ENCODE data around the gene FMO3. TPM values are rescaled to one million over a fixed set of nuclear protein-coding genes. Genes with fewer than 3 reads are reported as not detected.

Gene FMO3
- polyA plus RNA-seq (2013, experiment 1 of 4): not detected
- polyA plus RNA-seq (2013, experiment 2 of 4): not detected
- not detected for polyA plus RNA-seq (2013, experiment 3 of 4)
- not detected for polyA plus RNA-seq (2013, experiment 4 of 4)

DNA sequence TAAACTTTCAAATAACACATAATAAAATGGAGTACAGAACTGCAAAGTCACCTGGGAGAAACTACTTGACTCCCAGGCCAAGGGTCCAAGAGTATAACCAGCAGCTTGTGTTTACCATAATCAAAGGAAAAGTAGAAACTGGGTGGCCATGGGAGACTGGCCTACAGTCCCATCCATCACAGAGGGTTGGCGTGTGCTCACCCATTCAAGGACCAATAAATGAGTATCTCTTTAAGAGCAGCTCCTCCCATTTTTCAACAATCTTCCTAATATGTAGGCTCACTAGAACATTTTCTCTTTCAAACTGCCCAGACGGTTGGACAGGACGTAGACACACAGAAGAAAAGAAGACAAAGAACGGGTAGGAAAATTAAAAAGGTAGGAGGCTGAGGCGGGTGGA lies at the start of gene FMO3:
Gene FMO3 (plus strand): TSS at position 302 of the 400 bp plus-strand sequence. CDS start 1,754 bp downstream, outside the sequence.
- no peak within 1 kb of the TSS for H3K4me3 ChIP-seq (ENCODE audit: insufficient read depth, low read depth, low read length)
- 85 to 91% methylated on average over 5 of the region's 5 CpGs for WGBS, 2 experiments
- no peaks in the 10 kb centered on the region for H3K36me3 ChIP-seq (ENCODE audit: control insufficient read depth, insufficient read depth, low read length)
- no peak within 1 kb of the TSS for H3K27ac ChIP-seq (ENCODE audit: insufficient read depth, low read depth, low read length, poor library complexity, severe bottlenecking)
- H3K9me3 ChIP-seq (ENCODE audit: control insufficient read depth, low read length): no peaks in the 10 kb centered on the region
- H3K27me3 ChIP-seq (ENCODE audit: control insufficient read depth, insufficient read depth, low read length, poor library complexity, severe bottlenecking): no peaks in the 10 kb centered on the region
- no peaks in the 10 kb centered on the region for H3K4me1 ChIP-seq (ENCODE audit: control insufficient read depth, insufficient read depth, low read length)

DNA sequence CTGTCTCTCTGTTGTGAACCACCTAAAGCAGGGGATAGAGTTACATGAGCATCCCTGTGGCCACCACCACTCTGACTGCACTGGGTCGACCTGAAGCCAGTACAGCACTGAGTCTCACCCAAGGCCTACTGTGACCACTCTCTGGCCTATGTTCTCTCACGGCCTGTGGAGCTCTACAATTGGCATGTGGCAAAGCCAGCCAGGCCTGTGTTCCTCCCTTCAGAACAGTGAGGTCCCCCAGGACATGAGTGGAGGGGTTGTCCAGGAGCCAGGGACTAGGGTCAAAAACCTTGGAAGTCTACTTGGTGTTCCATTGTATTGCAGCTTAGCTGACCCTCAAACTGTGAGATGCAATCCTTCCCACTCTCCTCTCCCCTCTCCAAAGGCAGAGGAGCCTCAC lies 42.7 kb upstream of the FMO3 start:
- H3K9me3 ChIP-seq (ENCODE audit: control insufficient read depth, low read length): no peaks in the 10 kb centered on the region
- H3K4me3 ChIP-seq (ENCODE audit: insufficient read depth, low read depth, low read length): no peak overlapping the region
- WGBS, 2 experiments: 93 to 100% methylated on average over 2 of the region's 2 CpGs
- no peak overlapping the region for H3K27ac ChIP-seq (ENCODE audit: insufficient read depth, low read depth, low read length, poor library complexity, severe bottlenecking)
- no peaks in the 10 kb centered on the region for H3K36me3 ChIP-seq (ENCODE audit: control insufficient read depth, insufficient read depth, low read length)
- H3K27me3 ChIP-seq (ENCODE audit: control insufficient read depth, insufficient read depth, low read length, poor library complexity, severe bottlenecking): no peaks in the 10 kb centered on the region
- no peaks in the 10 kb centered on the region for H3K4me1 ChIP-seq (ENCODE audit: control insufficient read depth, insufficient read depth, low read length)

DNA sequence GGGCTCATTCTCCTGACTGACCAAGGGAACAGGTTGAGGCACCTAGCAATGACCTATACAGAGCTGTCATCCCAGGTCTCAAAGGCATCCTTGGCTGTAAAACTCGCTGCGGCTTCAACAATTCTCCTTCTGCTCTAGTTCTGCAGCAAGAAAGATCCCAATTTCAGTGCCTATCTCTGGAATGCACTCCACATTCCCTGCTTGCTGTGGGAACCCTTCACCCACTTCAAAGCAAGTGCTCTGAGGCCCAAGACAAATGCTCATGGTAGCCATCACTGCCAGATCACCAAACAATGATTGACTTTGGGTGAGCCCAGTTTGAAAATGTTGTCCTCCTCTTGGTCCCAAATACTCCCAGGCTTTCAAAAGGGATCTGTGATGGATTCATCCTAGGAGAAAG lies 37.7 kb upstream of the FMO3 start:
- Histone ChIP-seq H3K36me3 (ENCODE audit: control insufficient read depth, insufficient read depth, low read length) (no peaks in the 10 kb centered on the region), H3K27me3 (ENCODE audit: control insufficient read depth, insufficient read depth, low read length, poor library complexity, severe bottlenecking) (no peaks in the 10 kb centered on the region), H3K4me1 (ENCODE audit: control insufficient read depth, insufficient read depth, low read length) (no peaks in the 10 kb centered on the region), H3K9me3 (ENCODE audit: control insufficient read depth, low read length) (no peaks in the 10 kb centered on the region), H3K27ac (ENCODE audit: insufficient read depth, low read depth, low read length, poor library complexity, severe bottlenecking) (no peak overlapping the region), H3K4me3 (ENCODE audit: insufficient read depth, low read depth, low read length) (no peak overlapping the region)
- WGBS, 2 experiments: 93 to 94% methylated on average over 2 of the region's 2 CpGs

DNA sequence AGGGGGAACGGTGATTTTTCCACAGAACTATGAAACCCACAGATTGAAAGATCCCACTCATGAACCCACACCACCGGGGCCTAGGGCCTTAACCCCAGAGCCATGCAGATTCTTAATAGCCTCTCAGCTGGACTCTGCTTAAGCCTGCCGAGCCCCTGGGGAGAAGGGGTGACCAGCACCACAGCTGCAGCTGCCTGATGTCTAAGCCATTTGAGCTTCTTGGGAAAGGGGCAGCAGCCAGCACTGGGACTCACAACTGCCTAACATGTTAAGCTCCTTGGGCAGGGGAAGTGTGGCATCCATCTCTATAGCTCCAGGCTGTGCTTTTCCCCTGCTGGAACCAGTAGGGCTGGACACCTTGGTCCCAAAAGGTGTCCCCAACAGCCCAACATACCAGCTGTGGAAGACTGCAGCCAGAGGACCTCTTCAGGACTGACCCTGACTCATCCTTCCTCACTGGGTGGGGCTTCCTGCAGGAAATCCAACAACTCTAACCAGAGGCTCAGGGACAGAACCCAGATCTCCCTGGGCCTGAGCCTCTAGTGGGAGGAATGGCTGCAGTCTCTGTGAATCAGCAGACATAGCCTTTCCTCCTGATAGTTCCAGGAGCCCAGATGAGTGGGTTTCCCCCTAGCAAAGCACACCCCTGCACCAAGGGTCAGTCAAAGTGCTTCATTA lies 34.6 kb upstream of the FMO3 start:
- no peaks in the 10 kb centered on the region for H3K9me3 ChIP-seq (ENCODE audit: control insufficient read depth, low read length)
- no peaks in the 10 kb centered on the region for H3K36me3 ChIP-seq (ENCODE audit: control insufficient read depth, insufficient read depth, low read length)
- no peak overlapping the region for H3K4me3 ChIP-seq (ENCODE audit: insufficient read depth, low read depth, low read length)
- no peak overlapping the region for H3K27ac ChIP-seq (ENCODE audit: insufficient read depth, low read depth, low read length, poor library complexity, severe bottlenecking)
- 91 to 94% methylated on average over 3 of the region's 3 CpGs for WGBS, 2 experiments
- H3K27me3 ChIP-seq (ENCODE audit: control insufficient read depth, insufficient read depth, low read length, poor library complexity, severe bottlenecking): no peaks in the 10 kb centered on the region
- H3K4me1 ChIP-seq (ENCODE audit: control insufficient read depth, insufficient read depth, low read length): no peaks in the 10 kb centered on the region

DNA sequence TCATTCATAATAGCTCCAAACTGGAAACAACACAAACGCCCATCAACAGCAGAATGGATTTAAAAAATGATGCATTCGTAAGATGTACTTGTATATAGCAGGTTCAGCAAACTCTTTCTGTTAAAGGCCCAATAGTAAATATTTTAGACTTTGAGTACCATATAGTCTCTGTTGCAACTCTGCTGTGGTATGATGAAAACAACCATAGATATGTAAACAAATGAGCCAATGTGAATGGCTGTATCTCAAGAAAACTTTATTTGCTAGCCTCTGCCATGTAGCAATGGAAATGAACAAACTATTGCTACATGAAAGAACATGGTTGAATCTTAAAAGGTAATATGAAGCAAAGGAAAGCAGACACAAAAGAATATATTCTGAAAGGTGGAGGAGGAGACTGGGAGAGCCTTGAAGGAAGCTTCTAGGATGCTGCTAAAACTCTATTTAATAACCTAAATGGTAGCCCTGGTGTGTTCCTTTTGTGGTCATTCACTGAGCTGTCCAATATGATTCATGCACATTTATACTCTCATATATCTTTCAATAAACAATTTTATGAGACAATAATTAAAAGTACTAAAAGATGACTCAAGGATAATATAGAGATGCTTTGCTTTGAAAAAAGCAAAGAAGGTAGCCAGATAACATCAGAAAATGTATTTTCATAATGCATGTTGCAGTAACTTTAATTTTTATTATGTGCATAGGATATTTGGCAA lies 29.1 kb upstream of the FMO3 start:
- H3K4me3 ChIP-seq (ENCODE audit: insufficient read depth, low read depth, low read length): no peak overlapping the region
- no peaks in the 10 kb centered on the region for H3K4me1 ChIP-seq (ENCODE audit: control insufficient read depth, insufficient read depth, low read length)
- 86 to 100% methylated on average over 2 of the region's 2 CpGs for WGBS, 2 experiments
- H3K9me3 ChIP-seq (ENCODE audit: control insufficient read depth, low read length): no peaks in the 10 kb centered on the region
- H3K36me3 ChIP-seq (ENCODE audit: control insufficient read depth, insufficient read depth, low read length): no peaks in the 10 kb centered on the region
- H3K27me3 ChIP-seq (ENCODE audit: control insufficient read depth, insufficient read depth, low read length, poor library complexity, severe bottlenecking): no peaks in the 10 kb centered on the region
- no peak overlapping the region for H3K27ac ChIP-seq (ENCODE audit: insufficient read depth, low read depth, low read length, poor library complexity, severe bottlenecking)

DNA sequence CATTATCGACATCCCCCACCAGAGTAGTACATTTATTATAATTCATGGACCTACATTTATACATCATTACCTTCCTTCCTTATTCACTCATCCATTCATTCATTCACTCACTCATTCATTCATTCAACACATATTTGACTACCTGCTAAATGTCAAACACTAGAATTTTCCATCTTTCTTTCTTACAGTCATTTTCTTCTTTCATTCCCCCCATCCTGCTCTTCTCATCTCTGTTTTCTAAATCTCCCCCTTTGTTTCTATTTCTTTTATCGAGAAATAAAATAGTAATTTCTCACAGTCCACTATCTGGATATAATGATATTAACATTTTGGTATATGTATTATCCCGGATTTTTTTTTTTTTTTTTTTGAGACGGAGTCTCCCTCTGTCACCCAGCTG lies 27.8 kb upstream of the FMO3 start:
- WGBS, 2 experiments: 89 to 98% methylated on average over 3 of the region's 4 CpGs
- Histone ChIP-seq H3K4me3 (ENCODE audit: insufficient read depth, low read depth, low read length) (no peak overlapping the region), H3K36me3 (ENCODE audit: control insufficient read depth, insufficient read depth, low read length) (no peaks in the 10 kb centered on the region), H3K27me3 (ENCODE audit: control insufficient read depth, insufficient read depth, low read length, poor library complexity, severe bottlenecking) (no peaks in the 10 kb centered on the region), H3K27ac (ENCODE audit: insufficient read depth, low read depth, low read length, poor library complexity, severe bottlenecking) (no peak overlapping the region), H3K9me3 (ENCODE audit: control insufficient read depth, low read length) (no peaks in the 10 kb centered on the region), H3K4me1 (ENCODE audit: control insufficient read depth, insufficient read depth, low read length) (no peaks in the 10 kb centered on the region)

DNA sequence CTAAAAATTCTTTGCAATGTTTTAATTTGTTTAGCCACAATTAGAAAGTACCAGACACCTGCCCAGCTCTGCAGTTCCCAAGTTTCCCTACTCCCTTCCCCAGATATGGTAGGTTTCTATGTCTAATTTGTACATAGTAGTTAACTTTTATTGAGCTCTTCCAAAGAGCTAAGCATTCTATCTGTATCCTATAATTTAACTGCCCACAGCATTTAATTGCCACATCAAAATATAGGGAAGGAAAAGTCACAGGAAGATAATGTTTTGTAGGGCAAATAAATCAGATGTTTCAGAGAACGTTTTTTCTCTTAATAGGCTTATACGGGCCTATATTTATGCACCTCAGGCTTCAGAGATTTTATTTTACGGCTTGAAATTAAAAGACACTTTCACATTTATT lies 15.7 kb upstream of the FMO3 start:
- no peaks in the 10 kb centered on the region for H3K4me1 ChIP-seq (ENCODE audit: control insufficient read depth, insufficient read depth, low read length)
- H3K27ac ChIP-seq (ENCODE audit: insufficient read depth, low read depth, low read length, poor library complexity, severe bottlenecking): no peak overlapping the region
- H3K36me3 ChIP-seq (ENCODE audit: control insufficient read depth, insufficient read depth, low read length): no peaks in the 10 kb centered on the region
- no peaks in the 10 kb centered on the region for H3K9me3 ChIP-seq (ENCODE audit: control insufficient read depth, low read length)
- 91 to 100% methylated on average over 3 of the region's 3 CpGs for WGBS, 2 experiments
- no peak overlapping the region for H3K4me3 ChIP-seq (ENCODE audit: insufficient read depth, low read depth, low read length)
- no peaks in the 10 kb centered on the region for H3K27me3 ChIP-seq (ENCODE audit: control insufficient read depth, insufficient read depth, low read length, poor library complexity, severe bottlenecking)

DNA sequence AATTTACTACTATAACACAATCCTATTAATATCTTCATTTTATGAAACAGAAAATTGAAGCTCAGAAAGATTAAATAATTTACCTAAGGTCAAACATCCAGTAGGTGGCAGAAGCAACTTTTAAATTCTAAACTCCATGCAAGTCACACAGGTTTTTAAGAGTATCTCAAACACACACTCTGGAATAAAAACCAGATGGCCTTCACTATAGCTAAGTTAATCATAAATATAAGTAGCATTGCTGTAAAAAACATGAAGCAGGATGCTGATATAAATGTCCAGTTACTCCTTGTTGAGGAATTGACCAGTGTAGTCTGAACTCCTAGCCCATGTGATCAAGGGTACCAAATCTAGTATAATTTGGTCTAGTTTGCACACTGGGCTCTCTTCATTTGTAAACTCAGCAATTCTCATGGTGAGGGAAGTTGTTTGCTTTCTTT lies 9.4 kb upstream of the FMO3 start:
- Histone ChIP-seq H3K4me1 (ENCODE audit: control insufficient read depth, insufficient read depth, low read length) (peaks cover 4% of the 10 kb centered on the region), H3K36me3 (ENCODE audit: control insufficient read depth, insufficient read depth, low read length) (no peaks in the 10 kb centered on the region), H3K4me3 (ENCODE audit: insufficient read depth, low read depth, low read length) (no peak overlapping the region), H3K9me3 (ENCODE audit: control insufficient read depth, low read length) (no peaks in the 10 kb centered on the region), H3K27me3 (ENCODE audit: control insufficient read depth, insufficient read depth, low read length, poor library complexity, severe bottlenecking) (no peaks in the 10 kb centered on the region), H3K27ac (ENCODE audit: insufficient read depth, low read depth, low read length, poor library complexity, severe bottlenecking) (no peak overlapping the region)

DNA sequence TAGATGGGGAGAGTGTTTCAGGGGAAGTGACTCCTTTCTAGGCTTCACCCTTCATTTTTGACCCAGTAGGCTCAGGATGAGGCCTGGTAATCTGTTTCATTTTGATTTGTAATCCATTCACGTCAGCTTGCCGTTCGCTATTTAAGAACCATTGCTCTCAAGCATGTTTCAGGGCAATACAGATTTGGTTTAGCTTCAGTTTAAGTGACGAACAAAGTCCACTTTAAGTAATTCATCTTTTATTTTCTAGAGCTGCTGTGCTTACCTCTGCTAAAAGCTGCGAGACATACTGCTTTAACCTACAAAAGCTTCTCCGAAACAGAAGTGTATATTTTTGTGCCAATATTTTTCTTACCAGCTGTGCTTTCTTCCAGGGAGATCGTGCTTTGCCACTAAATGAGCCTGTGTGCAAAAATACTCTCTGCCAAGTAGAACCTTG lies 8.9 kb upstream of the FMO3 start:
- WGBS, 2 experiments: 92 to 93% methylated on average over 7 of the region's 7 CpGs
- no peak overlapping the region for H3K27ac ChIP-seq (ENCODE audit: insufficient read depth, low read depth, low read length, poor library complexity, severe bottlenecking)
- H3K9me3 ChIP-seq (ENCODE audit: control insufficient read depth, low read length): no peaks in the 10 kb centered on the region
- H3K4me3 ChIP-seq (ENCODE audit: insufficient read depth, low read depth, low read length): no peak overlapping the region
- no peaks in the 10 kb centered on the region for H3K36me3 ChIP-seq (ENCODE audit: control insufficient read depth, insufficient read depth, low read length)
- no peaks in the 10 kb centered on the region for H3K27me3 ChIP-seq (ENCODE audit: control insufficient read depth, insufficient read depth, low read length, poor library complexity, severe bottlenecking)
- peaks cover 4% of the 10 kb centered on the region for H3K4me1 ChIP-seq (ENCODE audit: control insufficient read depth, insufficient read depth, low read length)

DNA sequence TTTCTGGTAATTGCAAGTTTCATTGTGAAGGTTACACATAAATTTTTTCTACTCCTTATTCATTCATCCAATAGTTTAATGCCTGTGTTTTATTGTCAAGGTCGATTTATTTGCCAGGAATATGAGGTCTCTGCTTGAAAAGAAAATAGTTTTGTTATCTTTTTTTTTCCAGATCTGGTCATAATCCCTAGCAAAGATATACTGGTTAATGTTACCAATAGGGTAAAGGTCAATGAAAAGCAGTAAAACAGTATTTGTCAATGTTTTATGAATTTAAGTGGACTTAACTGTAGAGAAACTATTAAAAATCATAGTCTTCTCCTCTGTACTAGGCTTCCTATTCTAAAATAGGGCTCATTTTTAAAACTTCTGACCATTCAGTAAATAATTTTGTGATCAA lies 8.1 kb upstream of the FMO3 start:
- 100% methylated on average over 1 of the region's 1 CpG; no CpG with 5 or more reads in 1 of the 2 experiments for WGBS, 2 experiments

More for the DNA sequence above, 8.1 kb upstream of the FMO3 start:
- no peaks in the 10 kb centered on the region for H3K36me3 ChIP-seq (ENCODE audit: control insufficient read depth, insufficient read depth, low read length)
- H3K4me1 ChIP-seq (ENCODE audit: control insufficient read depth, insufficient read depth, low read length): peaks cover 4% of the 10 kb centered on the region
- no peak overlapping the region for H3K4me3 ChIP-seq (ENCODE audit: insufficient read depth, low read depth, low read length)
- no peaks in the 10 kb centered on the region for H3K9me3 ChIP-seq (ENCODE audit: control insufficient read depth, low read length)
- no peak overlapping the region for H3K27ac ChIP-seq (ENCODE audit: insufficient read depth, low read depth, low read length, poor library complexity, severe bottlenecking)
- no peaks in the 10 kb centered on the region for H3K27me3 ChIP-seq (ENCODE audit: control insufficient read depth, insufficient read depth, low read length, poor library complexity, severe bottlenecking)

Data from ectodermal cell (in vitro differentiated cells).